C1 segment of cervical spinal cord (tissue), 14 donors: ENCODE data around the gene KASH5.
"Not testable (repeated sequence)": the region's sequence is repeated elsewhere in the genome, so short reads cannot be mapped to it uniquely, and the experiment has no call there.

Source experiments
- DNase-seq, 14 donors: peaks; one replicate each; lab custom pipeline; 2025; lab: John Stamatoyannopoulos, UW

The KASH5 gene

DNA sequence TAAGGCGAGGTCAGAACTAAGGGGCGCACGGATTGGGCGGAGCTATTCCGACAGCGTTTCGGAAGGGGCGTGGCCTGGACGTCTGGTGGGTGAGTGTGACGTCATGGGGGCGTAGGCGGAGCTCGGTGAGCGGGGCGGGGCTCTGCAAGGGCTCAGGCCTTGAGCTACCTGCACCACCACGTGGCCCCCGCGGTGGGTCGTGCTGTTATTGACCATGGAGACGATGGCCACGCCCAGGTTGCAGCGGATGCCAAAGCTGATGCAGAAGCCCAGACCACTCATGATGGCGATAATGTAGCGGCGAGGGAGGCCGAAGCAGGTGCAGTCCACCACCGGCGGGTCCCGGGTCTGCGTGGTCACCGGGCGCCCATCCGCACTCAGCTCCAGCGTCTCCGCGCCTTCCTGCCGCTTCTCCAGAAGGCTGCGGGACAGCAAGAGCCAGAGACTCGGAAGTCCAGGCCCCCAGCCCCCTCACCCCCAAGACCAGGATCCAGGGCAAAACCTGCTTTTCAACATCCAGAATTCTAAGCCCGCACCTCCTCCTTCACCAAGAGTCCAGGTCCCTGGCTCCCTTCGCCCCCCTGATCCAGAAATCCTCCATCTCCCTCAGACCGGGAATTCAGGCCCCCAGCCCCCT lies 48.5 kb downstream of the KASH5 start:
- DNase-seq: peak in 1 of 14 donors; percentile 50

DNA sequence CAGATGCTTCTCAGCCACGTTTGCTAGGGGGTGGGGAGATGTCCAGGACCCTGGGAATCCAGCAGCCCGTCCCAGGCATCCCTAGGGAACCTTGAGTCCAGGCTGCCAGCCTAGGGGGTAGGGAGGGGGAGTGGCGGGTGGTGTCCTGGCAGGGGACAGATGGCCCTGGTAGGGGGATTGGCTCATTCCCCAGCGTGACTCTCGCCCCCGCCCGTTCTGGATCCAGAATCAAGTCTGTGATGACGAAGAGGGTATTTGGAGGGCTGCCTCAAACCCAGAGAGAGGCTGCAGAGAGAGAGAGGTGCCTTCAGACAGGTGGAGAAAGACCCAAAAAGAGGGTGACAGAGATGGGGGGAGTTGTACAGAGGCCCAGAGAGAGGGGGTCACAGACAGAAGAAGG lies 49.2 kb downstream of the KASH5 start:
- peak in 2 of 14 donors; percentile 34 to 90 for DNase-seq

DNA sequence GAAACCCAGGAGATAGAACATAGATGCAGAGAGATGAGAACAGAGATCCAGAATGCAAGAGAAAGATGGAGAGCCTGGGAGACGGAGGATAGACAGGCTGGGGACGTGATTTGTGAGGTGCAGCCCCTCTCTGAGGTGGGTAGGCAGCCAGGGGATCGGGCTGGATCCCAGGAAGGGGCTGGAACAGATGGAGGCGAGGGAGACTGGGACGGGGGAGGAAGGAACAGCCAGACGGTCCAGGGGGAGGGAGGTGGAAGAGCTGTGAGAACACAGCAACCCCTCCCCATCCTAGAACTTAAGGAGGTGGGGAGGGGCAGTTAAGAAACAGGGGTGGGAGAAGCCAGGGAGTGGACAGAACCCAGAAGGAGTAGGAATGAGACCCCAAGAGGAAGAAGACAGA lies 50.2 kb downstream of the KASH5 start:
- DNase-seq: peak in 1 of 14 donors; percentile 47

DNA sequence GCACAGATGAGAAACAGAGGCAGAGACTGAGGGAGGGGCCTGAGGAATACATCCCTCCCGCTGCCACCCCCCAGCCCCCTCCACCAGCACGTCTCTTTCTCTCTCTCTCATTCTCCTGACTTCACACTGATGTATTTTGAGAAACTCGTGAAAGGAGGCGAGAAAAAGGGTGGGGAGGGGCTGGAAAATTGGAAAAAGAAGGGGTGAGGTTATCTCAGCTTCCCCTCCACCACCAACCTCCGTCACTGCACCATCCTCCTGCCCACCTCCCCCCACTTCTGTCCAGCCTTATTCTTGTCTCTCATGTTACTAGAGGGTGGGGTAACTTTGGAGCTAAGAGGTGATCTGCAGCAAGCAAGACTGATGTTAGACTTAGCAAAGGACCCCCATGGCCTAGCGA lies 51.8 kb downstream of the KASH5 start:
- DNase-seq: no peak

DNA sequence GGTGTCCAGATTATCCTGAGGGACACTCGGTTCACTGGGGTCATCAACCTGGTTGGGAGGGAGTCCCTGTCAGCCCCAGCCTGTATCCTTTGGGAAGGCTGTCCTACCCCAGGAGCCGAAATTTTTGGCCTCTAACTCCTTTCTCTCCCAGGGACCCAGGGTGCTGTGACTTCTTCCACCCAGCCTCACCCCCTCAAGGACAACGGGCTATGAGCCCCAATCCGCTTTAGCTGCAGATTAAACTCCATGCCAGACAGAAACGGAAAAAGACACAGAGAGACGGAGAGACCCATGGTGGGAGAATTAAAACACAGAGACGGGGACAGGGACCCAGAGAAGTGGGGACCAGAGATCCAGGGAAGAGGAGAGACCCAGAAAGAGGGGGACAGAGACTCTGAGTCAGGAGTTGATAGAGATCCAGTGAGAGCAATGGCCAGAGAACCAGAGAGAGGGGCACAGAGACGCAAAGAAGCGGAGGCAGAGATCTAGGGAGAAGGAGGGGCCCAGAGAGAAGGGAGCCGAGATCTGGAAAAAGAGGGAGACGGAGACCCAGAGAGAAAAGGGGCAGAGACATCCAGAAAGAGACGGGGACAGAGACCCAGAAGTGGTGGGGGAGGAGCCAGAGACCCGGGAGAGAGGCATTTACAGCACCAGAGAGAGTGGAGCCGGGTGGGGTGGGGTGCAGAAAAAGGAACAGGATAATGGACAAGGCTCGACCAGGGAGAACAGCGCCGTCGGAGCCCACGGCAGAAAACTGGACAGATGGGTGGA lies 52.6 kb downstream of the KASH5 start:
- no peak for DNase-seq

DNA sequence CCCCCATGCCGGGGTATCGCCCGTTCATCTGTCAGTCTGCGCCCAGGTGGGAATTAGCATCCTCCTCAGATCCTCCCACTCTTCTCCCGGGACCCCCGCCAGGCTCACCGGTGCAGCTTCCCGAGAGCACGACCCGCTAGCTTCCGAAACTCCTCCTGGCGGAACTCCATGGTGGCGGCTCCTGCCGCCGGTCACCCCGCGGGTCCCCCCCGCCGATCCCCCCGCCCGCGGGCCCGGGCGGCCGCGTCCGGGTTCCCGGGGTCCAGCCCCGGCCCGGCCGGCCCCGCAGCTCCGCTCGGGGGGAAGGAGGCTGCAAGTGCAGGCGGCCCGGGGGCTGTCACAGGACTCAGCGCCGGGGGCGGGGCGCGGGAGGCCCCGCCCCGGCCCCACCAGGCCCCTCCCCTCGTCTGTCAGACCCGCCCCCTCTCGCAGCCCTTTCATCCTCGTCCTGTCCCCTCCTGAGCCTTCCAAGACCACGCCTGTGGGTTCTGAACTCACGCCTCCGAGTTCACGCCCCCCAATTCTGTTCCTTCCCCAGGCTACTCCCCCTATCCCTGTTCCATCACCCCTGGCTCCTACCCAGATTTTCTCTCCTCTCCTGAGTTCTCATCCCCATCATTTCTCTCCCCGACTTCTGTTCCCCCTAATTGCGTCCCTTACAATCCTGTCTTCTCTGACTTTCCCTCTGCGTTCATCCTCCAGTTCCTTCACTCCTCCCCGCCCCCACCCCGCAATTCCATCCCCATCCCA lies 53.3 kb downstream of the KASH5 start, which contains the start of gene SLC17A7:
Gene SLC17A7 (minus strand): TSS at position 318 of the 750 bp plus-strand sequence. CDS start 148 bp downstream, at position 170.
- DNase-seq: peak in 2 of 14 donors; percentile 18 to 80

DNA sequence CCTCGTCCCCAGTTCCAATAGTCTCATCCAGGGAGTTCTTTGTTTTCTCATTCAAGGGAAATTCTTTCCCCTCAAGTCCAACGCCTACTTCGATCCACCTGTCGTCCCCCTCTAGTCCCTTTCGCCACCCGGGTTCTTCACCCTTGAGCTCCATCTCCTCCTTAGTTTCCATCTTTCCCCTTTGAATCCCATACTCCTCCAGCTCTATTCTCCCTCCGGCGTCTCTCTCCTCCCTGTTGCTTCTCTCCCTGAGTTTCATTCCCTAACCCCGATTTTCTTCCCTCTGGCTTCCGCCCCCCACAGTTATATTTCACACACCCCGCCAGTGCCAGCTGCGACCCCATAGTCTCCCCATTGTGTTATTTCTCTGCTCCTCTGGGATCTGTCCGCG lies 53.9 kb downstream of the KASH5 start:
- peak in 1 of 14 donors; percentile 51 for DNase-seq

DNA sequence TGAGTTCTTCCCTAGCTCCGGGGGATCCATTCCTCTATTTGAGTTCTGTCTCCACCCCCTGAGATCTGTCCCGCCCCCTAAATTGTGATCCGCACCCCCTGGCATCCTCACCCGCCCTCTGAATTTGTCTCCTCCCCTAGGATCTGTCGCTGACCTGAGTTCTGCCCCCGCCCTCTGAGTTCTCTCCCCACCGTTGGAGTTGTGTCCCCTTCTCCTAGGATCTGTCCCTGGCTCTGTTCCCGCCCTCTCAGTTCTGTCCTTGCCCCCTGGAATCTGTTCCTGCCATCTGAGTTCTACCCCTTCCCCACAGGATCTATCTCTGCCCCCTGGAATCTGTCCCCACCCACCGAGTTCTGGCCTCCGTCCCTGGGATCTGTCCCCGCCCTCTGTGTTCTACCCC lies 54.3 kb downstream of the KASH5 start:
- peak in 2 of 14 donors; percentile 26 to 80 for DNase-seq

DNA sequence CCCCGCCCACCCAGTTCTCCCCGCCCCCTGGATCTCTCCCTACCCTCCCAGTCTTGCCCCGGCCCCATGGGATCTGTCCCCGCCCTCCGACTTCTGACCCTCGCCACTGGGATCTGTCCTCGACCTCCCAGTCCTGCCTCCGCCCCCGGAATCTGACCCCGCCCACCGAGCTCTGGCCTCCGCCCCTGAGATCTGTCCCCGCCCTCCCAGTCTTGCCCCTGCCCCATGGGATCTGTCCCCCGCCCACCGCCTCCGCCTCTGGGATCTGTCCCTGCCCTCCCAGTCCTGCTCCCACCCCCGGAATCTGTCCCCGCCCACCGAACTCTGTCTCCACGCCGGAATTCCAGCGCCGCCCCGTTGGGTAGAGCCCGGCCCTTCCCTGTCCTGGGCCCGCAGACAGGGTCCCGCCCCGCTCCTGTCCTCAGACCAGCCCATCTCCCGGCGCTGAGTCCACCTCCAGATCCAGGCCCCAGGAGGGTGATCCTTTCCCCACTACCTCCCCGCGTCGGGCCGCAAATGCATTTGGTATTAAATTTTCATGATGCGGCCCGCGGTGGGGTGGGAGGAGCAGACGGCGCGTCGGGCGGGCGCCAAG lies 54.8 kb downstream of the KASH5 start:
- peak in 7 of 14 donors; percentile 3 to 85 (median 33) for DNase-seq

DNA sequence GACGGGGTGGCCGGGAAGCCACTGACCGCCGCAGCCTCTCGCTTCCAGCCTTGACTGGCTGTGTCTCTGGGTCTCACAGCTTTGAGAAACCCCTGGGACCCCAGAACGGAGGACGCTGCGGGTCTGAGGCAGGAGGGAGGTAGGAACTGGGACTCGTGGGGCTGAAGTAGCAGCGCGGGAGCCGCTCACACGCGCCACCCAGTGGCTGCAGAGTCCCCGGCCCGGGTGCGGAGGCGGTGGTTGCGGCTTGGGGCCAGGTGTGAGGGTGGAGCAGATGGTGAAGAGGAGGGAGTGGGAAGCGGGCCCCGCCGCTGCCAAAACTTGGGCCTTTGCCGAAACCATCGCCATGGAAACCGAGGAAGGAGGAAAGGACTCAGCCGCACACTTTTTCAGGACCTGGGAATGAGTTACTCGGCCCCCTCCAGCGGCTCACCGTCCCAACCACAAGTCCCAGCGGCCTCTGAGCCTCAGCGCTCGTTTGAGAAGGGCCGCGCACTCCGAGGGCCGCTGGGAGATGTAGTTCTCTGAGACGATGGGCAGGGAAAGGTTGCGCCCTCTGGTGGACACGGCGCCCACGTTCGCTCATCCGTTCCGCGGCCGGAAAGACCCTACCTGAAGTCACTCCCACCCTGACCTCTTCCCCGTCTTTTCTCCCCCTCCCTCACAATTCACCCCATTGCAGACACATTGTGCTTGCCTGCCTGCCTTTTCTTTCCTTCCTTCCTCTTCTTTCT lies 55.5 kb downstream of the KASH5 start:
- peak; percentile 67 to 99 (median 92) for DNase-seq

DNA sequence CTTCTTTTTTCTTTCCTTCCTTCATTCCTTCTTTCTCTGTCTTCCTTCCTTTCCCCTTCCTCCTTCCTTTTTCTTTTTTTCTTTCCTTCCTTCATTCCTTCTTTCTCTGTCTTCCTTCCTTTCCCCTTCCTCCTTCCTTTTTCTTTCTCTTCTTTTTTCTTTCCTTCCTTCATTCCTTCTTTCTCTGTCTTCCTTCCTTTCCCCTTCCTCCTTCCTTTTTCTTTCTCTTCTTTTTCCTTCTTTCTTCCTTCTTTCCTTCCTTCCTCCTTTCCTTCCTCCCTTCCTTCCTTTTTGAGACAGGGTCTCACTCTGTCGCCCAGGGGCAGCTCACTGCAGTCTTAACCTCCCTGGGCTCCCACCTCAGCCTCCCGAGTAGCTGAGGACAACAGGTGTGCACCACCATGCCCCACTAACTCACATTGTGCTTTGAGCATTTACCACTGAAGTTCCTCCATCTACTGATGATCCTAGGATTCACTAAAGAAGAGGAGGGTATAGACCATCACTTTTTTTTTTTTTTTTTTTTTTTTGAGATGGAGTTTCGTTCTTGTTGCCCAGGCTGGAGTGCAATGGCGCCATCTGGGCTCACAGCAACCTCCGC lies 56.2 kb downstream of the KASH5 start:
- not testable (repeated sequence) for DNase-seq

DNA sequence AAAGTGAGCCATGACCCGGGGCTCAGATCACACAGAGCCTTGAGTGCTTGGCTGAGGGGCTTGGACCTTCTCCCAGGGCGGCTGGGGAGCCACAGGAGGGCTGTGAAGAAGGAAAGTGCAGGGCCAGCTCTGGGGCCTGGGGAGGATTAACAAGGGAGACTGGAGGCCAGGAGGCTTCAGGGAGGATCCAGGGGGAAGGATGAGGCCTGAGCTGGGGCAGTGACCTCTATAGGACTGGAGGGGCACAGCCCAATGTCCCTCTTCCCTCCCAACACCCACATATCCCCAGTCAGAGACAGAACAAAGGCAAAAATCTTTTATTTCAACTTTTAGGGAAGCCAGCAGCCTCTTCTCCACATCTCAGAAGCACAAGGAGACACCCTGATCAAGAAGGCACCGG lies 57.9 kb downstream of the KASH5 start:
- no peak for DNase-seq

DNA sequence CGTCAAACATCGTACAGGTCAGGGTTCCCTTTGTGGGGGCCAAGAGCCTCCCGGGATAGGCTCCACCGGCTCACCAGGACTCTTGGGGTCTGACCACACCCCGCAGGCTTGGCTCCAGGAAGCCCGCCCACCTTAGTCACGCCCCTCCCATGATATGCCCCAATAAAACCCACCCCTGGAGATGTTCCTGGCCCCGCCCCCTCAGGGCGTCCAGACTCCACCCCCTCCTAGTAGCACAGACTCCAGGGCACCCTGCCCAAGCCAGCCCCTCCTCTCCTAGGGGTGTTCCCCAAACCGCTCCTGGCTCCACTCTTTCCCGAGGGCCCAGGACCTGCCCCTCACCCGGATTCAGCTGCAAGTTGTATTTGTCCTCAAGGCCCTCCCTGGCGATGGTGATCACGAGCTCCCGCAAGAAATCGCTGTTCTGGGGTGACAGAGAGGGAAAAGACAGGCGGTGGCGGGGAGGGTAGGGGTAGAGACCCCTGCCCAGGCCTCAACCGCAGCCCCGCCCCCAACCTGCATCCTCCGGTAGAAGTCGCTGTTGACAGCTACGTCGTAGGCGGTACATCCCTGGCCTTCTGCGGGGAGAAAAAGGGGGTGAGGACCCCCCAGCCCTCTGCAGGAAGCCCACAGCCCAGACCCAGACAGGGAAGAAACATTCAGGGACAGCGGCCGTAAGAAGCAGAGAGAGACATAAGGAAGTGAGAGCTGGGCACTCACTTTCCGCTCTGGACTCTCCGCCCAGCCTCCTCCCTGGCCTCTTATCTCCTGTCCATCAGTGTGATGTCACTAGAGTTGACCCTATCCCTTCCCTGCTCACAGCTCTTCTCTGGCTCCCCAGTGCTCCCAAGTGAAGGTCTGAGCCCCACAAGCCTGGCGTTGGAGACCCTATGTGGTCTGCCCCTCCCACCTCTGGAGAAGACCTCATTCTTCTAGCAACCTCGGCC lies 59.7 kb downstream of the KASH5 start:
- peak in 2 of 14 donors; percentile 8 to 14 for DNase-seq

DNA sequence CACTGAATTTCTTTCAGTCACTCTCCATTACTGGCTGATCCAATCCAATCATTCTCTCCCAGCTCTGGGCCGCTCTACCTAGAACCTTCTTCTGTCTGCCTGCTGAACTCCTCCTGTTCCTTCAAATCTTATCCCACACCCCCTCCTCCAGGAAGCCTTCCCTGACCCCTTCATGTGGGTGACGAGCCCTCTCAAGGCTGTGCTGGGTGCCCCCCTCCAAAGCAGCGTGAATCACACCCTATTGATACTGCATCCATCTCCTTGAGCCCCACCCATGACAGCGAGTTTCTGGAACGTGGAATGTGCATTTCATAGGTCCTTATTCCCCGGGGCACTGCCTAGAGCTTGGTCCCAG lies 60.4 kb downstream of the KASH5 start:
- no peak for DNase-seq

DNA sequence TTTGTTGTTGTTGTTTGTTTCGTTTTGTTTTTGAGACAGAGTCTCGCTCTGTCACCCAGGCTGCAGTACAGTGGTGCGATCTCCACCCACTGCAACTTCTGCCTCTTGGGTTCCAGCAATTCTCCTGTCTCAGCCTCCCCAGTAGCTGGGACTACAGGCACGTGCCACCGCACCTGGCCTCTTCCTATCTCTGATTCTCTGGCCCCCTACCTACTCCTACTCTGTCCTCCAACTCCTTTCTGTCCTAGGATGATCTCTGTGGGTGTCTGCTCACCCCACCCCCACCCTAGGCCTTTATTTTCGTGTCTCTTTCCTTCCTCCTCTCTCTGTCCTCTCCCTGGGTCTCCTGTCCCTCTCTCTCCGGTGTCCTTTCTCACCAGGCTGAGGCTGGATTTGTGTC lies 62.4 kb downstream of the KASH5 start:
- no peak for DNase-seq

DNA sequence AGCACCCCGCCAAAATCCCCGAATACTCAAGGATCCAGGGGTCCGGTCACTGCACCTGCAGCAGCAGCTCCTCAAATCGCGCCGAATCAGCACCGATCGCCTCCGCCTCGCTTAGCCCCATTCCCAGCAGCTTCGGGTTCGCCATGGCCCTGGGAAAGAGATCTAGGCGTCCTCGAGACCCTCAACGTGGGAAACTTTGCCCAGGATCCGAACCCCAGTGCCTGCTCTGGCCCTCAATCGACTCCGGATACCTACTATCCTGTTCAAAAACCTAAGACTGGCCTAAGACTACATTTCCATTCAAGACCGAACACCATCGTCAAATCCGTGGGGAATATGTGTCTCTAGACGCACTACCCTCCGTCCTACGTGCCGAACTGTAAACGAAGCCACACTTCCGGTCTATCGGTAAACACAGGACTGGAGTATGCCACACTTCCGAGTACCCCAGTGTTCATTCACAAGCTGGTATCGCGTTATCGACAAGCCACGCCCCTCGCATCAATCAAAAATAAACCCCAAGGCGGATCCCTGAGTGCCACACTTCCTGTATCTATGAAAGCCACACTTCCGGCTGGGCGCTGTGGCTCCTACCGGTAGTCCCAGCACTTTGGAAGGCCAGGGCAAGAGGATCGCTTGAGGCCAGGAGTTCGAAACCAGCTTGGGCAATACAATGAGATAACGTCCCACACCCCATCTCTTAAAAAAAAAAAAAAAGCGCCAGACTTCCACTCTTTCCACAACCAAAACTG lies 63.6 kb downstream of the KASH5 start, which contains the start of gene PIH1D1:
Gene PIH1D1 (minus strand): TSS at position 385 of the 752 bp plus-strand sequence. CDS start 240 bp downstream, at position 145.
- peak; percentile 35 to 99 (median 88) for DNase-seq

DNA sequence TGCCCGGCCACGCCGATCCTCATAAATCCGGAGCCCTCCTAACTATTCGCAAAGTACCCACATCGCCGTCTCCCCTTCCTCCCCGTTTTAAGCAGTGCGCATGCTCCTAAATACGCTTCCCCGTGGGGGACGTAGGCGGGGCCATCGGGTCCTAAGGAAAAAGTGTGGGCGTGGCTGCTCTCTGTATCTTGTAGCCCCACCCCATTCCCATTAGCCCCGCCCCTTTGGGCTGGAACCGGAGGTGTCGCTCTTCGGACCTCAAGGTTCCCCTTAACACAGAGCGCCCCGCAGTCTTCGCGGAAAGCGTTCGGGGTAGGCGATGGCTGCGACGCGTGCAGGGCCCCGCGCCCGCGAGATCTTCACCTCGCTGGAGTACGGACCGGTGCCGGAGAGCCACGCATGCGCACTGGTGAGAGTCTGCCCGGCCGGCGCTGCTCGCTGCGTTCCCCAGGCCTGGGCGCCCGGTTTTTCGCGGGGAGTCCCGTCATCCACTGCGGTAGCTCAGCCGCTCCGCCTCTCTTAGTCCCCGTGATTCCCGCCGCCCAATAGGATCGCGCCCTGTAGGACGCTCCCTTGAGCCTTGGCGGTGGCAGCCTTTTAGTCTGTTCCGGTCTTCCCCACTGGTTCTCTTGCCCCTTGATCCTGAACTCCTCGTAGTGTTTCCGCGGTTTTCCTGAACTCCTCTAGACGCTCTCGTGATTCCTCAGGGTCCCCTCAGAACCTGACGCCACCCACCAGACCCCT lies 65.1 kb downstream of the KASH5 start, which contains the start of gene ALDH16A1:
Gene ALDH16A1 (plus strand): TSS at position 213 of the 744 bp plus-strand sequence. CDS start 107 bp downstream, at position 320.
- DNase-seq: peak; percentile 93 to 99 (median 98)

DNA sequence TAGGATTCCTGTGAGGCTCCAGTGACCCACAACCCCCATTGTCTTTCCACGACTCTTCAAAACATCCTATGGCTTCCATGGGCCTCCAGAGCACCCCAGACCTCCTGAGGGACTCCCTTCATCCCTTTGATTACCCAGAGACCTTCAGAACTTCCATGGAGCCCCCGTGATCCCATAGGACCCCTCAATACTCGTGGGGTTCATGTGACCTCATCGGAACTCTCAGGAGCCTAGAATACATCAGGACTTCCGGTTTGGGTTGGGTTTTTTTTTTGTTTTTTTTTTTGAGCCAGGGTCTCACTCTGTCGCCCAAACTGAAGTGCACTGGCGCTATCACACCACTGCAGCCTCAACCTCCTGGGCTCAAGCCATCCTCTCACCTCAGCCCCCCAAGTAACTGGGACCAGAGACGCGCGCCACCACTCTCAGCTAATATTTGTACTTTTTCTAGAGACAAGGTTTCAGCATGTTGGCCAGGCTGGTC lies 65.8 kb downstream of the KASH5 start:
- no peak for DNase-seq
